ENCODE data around the gene LRGUK.

DNA sequence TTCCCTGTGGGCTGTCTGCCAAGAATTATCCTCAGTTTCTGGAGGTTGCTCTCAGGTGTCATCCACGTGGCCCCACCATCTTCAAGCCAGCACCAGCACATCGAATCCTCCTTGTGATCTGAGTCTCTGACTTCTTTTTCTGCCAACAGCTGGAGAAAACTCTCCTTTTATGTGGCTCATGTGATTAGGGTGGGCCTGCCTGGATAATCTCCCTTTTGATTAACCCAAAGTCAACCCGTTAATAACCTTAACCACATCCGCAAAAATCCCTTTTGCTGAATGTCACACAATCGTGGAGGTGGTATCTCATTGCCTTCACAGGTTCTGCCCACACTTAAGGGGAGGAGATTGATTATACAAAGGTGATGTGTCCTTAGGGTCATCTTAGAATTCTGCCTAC, 73.8 kb downstream of the LRGUK start:
- no peak for TF ChIP-seq POLR2A (IDR thresholded peaks at IDR 0.05)
- TF ChIP-seq, protein P1, sequence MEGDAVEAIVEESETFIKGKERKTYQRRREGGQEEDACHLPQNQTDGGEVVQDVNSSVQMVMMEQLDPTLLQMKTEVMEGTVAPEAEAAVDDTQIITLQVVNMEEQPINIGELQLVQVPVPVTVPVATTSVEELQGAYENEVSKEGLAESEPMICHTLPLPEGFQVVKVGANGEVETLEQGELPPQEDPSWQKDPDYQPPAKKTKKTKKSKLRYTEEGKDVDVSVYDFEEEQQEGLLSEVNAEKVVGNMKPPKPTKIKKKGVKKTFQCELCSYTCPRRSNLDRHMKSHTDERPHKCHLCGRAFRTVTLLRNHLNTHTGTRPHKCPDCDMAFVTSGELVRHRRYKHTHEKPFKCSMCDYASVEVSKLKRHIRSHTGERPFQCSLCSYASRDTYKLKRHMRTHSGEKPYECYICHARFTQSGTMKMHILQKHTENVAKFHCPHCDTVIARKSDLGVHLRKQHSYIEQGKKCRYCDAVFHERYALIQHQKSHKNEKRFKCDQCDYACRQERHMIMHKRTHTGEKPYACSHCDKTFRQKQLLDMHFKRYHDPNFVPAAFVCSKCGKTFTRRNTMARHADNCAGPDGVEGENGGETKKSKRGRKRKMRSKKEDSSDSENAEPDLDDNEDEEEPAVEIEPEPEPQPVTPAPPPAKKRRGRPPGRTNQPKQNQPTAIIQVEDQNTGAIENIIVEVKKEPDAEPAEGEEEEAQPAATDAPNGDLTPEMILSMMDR (IDR thresholded peaks at IDR 0.05), result no peak
